Left forelimb (tissue), 1 donor: Measurements from ENCODE around the gene TAC4.

Experiments used
- DNase-seq: peaks from one replicate; pipeline ENCODE4 v3.0.0-alpha.2; 2018; ENCODE audit warnings: low spot score

TAC4 gene

DNA sequence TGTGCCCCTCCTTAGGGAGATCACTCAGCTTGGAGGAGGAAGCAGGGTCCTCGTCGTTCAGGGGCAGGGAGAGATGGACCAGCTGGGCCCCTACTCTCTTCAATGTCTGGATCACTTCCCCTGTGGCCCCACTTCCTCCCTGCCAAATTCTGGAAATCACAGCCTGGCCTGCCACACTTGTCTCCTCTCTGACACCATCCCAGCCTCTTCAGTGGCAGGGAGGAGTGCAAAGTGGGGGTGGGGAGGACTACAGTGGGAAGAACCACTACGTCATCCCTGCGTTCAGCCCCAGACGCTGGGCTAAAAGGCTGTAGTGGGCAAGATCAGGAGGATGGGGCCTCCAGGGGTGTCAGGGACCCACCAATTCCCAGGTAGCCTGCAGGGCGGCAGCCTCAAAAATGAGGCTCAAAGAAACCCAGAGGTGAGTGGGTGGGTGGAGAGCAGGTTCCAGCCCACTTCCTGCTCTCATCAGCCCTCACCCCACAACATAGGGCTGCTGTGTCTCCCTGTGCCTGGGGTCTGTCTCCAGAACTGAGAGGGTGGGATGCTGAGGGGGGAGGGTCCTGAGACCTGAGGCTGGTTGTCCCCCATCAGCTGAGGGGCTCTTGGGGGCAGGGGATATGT, 25.0 kb upstream of the TAC4 start:
- no peak for DNase-seq

DNA sequence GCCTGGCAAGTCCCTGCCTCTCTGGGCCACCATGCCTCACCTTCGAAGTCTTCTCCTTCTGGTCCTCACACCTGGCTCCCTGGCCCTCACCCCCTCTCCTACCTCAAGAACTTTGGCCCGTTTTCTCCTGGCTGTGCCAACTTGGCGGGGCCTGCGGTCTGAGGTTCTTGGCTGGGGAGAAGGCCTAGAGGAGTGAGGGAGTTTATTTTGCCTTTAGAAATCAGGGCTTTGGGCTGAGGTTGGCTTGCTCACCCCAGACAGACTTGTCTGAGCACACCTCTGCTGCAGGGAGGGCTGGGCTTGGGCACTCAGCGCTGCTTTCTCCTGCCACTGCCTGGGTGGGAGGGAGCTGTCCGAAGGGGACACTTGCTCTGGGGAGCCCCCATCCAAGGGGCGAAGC, 23.3 kb upstream of the TAC4 start:
- DNase-seq = no peak

DNA sequence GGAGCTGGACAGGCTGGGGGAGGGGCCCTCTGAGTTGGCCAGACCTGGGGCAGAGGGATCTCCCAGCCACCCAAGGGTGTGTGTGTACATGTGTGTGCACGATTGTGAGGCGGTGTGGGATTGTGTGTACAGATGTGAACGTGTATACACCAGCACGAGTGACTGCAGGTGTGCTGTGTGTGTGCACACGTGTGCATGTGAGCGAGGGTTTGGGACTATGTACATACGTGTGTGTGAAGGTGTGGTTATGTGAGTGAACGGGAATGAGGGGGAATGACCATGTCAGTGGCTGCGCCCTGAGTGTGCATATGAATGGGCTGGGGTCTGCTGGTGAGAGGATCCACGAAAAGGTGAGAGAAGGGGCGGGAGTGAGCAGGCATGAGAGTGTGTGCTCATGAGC, 22.4 kb upstream of the TAC4 start:
- DNase-seq = no peak

DNA sequence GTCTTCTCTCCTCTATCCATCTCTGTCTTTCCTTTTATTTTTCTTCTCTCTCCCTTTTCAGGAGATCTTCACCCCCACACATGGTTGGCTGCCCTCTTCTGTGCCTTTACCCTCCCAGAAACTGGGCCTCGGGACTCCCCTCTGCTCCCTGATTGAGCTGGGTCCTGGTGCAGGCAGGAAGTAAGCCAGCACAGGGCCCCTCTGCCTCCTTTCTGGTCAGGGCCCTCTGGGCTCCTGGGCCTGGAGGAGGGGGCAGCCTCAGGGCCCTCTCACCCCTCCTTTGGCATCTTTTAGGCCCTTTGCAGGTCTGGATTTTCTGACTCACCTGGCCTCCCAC, 21.1 kb upstream of the TAC4 start:
- no peak for DNase-seq

DNA sequence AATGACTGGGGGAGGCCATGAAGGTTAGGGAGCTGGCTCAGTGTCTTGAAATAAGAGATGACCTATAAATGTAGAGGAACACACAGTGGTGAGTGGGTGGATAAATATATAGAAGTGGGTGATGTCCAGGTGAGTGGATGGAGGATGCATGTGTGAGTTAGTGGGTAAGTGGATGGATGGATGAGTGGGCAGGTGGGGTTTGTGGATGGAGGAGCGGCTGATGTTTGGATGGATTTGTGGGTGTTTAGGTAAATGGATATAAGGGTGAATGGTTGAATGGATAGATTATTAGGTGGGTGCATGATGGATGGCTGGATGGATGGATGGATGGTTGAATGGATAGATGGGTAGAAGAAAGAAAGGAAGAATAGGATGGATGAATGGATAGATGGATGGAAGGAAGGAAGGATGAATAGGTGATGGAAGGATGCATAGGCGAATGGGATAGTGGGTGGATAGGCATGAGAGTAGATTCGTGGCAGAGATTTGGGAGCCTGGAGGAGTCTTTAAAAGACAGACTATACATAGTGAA, 19.1 kb upstream of the TAC4 start:
- no peak for DNase-seq

DNA sequence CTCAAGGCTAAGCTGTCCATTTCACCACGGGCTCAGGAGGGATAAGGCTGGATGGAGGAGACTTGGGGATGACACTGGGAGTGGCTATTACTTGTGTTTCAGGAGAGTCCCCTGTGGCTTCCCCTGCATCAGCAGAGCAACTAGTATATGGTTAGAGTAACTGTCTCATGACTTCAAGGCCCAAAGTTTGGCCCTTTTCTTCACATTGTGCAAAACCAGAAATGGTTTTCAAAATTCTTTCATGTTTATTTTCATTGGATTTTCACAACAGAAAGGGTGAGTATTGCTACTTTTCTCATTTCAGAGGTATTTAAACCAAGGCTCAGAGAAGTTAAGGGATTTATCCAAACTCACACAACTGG, 18.1 kb upstream of the TAC4 start:
- DNase-seq = no peak

DNA sequence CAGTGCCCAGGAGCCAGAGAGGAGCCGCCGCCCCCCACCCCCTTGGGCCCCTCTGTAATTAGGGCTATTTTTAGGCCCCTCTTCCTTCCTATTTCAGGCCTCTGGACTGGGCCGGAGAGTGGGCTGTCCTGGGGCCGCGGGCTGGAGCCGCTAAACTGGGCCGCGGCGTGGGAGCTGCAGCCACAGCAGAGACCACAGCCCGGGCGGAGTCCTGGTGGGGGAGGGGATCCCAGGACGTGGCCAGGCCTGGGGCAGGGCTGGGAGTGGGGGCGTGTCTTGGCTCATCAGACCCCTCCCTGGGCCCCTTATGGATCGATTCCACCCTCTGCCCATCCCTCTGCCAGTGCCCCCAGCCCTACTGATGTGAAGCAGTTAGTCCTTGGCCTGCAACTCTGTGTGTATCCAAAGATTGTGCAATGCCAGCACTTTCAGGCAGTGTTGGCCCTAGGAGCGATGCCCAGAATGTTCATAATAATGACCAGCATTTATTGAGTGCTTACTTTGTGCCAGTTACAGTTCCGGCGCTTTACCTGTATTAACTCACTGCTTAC, 15.0 kb upstream of the TAC4 start:
- DNase-seq = no peak

DNA sequence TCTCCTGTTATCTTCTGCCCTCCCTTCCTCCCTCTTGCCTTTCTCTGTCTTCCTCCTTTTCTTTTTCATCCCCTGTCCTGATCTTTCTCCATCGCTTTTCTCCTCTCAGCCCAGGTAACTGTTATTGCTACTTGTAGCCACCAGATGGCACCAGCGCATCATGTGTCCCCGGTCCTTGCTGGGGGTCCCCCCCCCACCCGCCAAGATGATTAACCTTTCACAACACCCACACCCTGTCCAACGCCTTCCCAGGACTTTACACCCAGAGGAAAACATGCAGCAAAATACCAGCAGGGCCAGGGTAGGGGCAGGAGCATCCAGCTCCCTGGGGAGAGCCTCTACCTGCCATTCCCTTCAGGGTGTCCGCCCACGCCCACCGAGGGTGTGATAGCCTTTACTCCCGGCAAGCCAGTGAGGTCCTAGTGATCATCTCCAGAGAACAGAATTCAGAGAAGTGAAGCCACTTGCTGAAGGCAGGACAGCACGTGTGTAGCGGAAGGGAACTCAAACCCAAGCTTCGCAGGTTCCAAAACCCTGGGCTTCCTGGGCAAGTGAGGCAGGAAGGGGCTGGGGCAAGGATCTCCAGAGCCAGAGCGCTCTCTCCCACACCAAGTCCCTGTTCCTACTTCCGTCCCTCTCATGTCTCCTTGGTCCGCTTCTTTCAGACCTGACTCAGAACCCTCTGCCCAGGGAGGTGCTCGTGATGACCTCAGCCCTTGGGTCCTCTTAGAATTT, 13.4 kb upstream of the TAC4 start:
- no peak for DNase-seq

DNA sequence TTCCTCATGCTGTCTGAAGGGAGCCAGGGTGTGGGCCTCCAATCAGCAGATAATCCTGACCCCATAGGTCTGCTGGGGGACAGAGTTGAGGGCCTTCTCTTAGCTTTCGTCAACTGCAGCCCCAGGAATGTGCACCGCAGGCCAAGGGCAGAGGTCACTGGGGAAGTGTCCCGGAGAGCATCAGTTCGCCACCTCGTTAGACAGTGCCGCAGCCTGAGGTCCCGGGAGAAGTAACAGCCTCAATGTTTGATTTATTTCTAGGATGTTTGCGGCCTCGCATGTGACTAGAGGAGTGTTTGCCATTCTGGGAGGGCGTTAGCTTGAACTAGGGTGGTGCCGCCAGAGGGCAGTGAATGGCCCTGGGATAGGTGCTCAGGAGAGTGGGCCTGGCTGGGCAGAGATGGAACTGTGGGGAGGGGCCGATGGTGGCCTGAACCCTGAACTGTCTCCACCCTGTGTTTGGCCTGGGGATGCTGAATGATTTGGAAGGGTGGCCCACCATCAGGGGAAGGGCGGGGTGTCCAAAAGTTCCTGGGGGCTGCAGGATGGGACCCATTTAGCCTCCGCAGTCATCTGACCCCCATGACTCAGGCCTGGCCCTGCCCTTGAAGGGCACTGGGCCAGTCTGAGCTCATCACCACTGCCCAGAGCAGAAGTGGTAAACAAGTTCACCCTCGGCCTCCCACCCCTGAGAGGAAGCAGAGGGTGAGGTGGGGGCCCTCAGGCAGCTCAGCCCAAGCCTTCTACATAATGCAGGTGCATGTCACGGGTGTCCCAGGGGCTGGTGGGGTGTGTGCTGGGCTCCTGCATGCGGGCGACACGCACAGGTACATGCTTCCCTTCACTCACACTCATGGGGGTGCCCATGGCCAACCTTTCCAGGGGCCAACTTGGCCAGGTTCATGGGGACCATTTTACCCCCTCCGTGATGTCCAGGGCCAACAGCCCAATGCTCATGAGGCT, 12.4 kb upstream of the TAC4 start:
- no peak for DNase-seq

DNA sequence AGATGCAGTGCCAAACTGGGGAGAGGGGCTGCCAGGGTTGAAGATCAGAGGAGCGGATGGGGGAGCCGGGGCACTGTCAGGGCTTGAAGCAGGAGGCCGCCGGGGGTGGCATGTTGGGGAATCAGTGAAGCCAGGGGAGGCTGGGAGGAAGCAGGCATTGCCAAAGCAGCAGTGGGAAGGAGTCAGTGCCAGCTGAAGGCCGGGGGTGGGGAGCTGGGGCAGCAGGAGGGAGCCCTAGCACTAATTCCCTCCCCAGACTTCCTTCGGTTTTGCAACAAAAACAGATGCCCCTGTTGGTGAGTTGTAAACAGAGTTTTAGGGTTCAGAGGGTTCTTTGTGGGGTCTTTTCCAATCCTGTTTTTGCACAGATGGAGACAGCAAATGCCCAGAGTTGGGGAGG, 10.9 kb upstream of the TAC4 start:
- no peak for DNase-seq

DNA sequence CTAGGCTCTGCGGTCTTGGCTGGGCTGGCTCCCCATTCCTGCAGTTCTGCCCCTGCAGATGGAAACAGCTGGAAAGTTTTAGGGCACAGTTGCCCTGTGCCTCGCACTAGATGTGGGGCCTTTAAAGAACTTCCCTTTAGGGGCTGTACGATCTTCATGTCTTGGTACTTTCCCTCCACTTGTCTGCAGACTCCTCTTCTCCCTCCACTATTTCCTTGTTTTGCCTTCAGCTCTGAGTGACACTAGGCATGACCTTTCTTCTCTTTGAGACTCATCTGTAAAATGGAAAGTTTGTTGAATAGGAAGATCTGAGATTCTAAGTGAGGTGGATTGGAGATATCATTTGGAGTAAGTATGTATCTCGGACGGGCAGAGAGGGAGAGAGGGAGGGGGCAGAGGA, 6.3 kb upstream of the TAC4 start:
- DNase-seq = no peak

DNA sequence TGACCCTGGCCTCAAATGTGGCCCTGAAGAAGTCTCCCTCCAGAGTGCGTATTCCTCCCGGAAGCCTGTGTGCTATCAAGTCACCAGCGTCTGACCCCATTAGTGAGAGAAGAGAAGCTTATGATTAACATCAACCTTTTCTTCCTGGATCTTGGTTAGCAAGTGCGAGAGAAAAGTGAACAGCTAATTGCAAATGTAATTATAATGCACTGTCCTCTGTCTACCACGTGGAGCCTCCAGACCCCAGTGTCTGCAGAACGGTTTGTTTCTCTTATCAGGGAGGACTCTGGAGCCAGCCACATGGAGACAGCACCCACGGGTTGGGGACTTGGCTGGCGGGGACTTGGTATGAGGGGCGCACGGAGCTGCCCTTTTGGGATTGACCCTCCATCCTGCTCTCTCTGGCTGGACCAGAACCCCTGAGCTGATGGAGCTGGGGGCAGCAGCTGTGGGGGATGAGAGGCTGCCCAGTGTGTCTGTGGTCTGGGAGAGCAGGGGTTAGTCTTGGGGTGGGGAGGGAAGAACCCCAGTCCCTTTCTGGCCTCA, 5.7 kb upstream of the TAC4 start:
- DNase-seq = no peak

DNA sequence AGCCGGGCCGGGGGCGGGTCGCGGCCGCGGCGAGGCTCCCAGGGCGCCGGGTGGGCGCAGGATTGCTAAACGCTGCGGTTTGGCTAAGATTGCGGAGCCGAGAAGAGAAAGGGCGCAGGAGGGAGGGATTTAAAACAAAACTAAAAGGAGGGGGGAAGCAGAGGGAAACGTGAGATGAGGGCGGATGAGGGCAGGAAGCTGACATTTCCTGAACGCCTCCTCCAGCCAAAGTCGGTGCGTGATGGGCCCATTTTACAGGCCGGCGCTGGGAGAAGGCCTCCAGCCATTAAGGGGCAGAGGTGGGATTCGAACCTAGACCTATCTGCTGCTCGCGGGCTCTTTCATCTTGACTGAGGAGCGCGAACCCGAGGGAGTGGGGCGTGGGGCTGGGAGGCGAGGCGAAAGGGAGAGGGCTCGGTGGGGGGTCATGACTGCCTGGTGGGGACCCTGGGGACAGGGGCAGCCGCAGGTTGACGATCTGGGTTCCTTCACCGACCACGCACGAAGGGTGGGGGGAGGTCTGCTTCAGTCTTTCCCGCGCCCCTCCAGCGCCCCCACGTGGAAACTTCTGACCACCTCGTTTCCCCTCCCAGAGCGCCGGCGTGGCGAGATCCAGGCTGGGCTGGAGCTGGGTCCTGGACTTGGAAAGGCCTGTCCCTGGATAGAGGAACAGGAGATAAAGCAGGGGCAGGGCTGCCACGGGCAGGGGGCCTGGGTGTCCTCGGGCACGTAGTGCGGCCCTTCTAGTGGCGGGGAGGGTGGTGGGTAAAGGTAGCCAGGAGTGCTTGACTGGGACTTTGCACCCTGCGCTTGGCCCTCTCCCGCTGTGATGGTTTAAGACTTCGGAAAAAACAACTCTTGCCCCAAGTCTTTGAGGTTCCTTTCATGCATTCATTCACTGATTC, 3.8 kb upstream of the TAC4 start:
- peak; percentile 85 for DNase-seq

DNA sequence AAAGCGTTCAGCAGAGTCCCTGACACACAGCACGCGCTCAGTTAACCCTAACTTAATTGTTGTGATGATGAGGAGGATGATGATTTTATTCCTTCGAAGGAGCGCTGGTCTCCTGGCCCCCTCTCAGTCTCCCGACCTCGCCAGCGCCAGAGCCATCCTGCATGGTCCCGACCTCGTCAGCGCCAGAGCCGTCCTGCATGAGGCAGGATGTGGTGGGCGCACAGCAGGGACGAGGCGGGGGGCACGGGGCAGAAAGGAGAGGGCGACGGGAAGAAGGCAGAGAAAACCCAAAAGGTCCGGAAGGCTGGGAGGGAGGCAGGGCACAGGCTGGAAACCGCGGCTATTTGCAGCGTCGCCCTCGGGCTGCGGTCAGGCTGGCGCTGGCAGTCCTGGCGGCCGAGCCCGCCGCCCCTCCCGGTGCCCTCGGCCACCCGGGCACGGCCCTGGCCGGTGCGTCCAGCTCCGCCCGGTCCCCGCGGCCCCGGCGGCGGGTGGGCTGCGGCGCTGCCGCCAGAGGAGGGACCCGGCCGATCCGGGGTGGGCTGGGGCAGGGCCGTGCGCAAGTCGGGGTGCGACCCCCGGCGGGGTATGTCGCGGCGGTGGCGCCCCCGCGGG, 3.0 kb upstream of the TAC4 start:
- DNase-seq = no peak

DNA sequence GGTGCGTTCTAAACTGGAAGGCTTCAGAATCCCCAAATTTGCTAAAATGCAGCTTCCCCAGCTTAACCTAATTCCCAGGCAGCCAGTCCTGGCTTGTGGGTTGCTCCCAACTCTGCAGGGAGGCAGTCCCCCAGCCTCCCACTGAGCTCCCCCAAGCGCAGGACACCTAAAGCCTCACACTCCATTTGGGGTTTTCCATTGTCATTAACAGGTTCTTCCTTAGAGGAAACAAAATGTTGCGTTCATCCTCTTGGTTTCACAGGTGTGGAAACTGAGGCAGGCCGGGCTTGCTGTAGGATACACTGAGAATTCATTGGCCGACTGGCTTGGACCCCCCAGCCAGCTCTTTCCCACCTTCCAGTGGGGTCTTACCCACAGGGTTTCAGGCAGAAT, 2.3 kb upstream of the TAC4 start:
- no peak for DNase-seq

DNA sequence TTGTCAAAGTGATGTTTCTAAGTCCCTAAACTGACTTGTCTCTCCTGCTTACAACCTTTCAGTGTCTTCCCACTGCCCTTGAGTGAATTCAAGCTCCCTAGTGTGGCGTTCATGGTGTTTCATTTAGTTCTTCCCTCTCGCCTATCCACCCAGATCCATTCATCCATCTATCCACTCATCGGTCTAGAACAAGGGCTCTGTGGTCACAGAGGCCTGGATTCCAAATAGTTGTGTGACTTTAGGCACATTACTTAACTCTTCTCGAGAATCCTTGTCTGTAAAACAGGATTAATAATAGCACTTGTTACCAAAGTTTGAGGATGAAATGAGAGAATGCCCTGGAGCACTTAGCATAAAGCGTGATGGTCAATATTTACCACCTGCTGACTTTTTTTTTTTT, 870 bp upstream of the TAC4 start:
- DNase-seq = no peak

DNA sequence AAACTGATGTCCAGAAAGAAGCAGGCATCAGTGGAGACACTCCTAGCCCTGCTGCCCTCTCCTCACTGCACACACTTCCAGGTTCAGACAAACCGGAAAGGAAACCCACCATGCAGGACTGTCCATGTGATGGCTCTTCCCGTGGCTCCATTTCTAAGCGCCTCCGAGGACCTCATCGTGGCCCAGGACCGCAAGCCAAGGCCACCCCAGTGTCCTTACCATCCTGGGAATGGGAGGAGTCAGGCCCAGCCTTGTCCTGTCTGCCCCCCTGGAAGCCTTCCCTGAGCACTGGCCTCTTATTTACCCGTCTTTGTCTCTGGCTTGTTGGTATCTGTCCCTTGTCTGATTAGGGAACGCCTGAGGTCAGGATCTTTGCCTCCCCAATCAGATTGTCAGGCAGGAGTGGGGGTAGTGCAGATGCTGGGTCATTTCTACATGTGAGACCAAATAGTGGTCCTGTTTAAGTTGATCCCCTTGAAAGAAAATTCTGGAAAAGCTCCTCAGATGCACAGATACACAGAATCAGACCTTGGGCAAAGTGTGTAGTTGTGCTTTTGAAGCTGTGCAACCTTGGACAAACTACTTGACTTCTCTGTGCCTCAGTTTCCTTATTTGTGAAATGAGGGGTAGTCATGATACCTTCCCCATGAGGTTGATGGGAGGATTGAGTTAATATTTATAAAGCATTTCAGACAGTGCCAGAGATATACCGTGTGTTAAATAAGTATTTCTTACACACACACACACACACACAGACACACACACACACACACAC, 744 bp downstream of the TAC4 start:
- DNase-seq = no peak

DNA sequence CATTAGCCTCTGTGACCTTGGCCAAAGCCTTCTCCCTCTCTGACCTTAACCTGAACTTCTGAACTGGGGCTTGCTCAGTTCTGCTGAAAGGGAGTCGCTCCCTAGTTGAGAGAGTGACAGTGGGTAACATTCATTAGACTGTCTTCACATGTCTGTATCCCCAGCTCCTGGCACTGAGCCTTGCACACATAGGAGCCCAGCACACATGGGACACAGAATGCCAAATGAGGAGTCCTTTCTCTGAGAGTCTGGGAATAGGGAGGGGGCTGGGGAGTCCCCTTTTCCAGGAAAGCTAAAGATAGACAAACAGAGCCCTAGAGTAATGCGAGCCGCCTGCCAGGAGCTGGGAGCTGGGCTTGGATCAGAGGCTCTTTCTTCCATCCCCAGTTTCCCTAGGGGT, 2.5 kb downstream of the TAC4 start:
- DNase-seq = no peak

DNA sequence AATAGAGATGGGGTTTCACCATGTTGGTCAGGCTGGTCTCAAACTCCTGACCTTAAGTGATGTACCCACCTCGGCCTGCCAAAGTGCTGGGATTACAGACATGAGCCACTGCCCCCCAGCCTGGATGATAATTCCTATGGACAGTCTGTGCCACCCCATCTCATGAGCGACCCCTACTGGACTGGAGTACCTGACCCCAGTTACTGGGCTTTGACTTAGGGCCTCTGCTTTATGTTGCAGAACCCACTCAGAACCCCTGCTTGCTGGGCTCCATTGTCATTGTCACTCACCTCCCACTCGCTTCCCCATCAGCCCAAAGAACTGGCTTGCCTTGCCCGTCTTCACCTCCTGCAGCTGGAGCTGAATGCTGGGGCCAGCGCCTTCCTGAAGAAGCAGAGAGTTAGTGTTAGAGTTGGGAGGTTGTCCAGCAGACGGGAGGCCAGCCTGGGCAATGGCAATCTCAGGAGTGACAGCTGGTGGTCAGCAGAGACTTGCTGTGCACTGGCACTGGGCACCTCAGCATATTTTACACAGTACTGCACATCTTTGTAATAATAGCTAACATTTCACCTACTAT, 4.0 kb downstream of the TAC4 start:
- no peak for DNase-seq

DNA sequence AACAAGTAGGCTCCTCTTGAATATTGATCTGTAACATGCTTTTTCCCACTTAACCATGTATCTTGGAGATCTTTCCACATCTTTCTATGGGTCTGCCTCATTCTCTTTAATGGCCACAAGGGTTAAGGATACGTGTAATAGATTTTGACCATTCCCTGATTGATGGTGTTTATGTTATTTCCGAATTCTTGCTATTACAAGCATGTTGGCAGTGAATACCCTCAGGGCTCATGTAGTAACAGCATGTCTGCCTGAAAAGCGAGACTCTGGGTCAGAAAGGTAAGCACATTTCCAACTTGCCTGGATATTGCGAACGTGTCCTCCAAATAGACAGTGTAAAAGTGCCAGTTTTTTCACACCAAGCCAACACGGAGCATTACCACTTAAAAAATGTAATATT, 5.0 kb downstream of the TAC4 start:
- DNase-seq = no peak
